ENCODE results near the gene ARHGAP29.

DNA sequence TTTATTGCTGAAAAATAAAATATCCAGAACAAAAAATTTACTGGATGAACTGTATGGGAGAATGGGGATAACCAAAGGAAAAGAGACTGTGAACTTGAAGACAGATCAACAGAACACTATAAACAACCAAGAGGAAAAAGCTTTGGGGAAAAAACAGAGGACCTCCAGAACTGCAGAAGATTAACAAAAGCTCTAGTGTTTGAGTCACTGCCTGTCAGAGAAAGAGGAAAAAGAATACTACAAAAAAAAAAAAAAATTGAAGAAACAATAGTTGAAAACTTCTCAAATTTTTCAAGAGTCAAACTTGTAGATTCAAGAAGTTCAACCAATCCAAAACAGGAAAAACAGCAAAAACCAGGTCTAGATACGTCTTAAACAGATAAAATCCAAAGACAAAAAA is 44.3 kb downstream of the ARHGAP29 start:
- TF ChIP-seq, protein P1, sequence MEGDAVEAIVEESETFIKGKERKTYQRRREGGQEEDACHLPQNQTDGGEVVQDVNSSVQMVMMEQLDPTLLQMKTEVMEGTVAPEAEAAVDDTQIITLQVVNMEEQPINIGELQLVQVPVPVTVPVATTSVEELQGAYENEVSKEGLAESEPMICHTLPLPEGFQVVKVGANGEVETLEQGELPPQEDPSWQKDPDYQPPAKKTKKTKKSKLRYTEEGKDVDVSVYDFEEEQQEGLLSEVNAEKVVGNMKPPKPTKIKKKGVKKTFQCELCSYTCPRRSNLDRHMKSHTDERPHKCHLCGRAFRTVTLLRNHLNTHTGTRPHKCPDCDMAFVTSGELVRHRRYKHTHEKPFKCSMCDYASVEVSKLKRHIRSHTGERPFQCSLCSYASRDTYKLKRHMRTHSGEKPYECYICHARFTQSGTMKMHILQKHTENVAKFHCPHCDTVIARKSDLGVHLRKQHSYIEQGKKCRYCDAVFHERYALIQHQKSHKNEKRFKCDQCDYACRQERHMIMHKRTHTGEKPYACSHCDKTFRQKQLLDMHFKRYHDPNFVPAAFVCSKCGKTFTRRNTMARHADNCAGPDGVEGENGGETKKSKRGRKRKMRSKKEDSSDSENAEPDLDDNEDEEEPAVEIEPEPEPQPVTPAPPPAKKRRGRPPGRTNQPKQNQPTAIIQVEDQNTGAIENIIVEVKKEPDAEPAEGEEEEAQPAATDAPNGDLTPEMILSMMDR (conservative IDR thresholded peaks at IDR 0.05; ENCODE audit: low read depth, low read length): no peak
- TF ChIP-seq EZH2 (IDR thresholded peaks at IDR 0.05; ENCODE audit: borderline replicate concordance, low read depth, low read length, poor library complexity, severe bottlenecking): no peak

All from A673 (cell line).